SK-MEL-5 (cell line): ENCODE data around the gene HAL. TPM values are rescaled to one million over a fixed set of nuclear protein-coding genes. Genes with fewer than 3 reads are reported as not detected.

ENCODE experiments used
- DNase-seq: peaks from one replicate; pipeline ENCODE4 v3.0.0-alpha.2; 2016; ENCODE audit warnings: low read depth, low spot score
- in situ Hi-C: cut with HindIII; loops from 2 replicates; pipeline ENCODE4 v1.10.0; 2016; ENCODE audit warnings: low sequenced_read_pairs, high pct_unique_total_duplicates, low pct_unique_long_range_greater_than_20kb
- total RNA-seq: library from RNA; depleted of rRNA; stranded (reverse); fragments of >200 nt; shearing (Covaris generic); gene quantifications from 2 replicates; pipeline ENCODE4 v1.2.3, GENCODE V29; 2014

Gene HAL
- total RNA-seq, 1 experiment from 2014 or later: not detected

- in situ Hi-C loops: no loop called here
- DNase-seq: no peak
These were observed 29.4 kb upstream of the HAL start for GRCh38 chr12:96025518-96025917.

GRCh38 chr12:96020314-96021003 is 24.3 kb upstream of the HAL start:
- in situ Hi-C loops: no loop called here

DNA sequence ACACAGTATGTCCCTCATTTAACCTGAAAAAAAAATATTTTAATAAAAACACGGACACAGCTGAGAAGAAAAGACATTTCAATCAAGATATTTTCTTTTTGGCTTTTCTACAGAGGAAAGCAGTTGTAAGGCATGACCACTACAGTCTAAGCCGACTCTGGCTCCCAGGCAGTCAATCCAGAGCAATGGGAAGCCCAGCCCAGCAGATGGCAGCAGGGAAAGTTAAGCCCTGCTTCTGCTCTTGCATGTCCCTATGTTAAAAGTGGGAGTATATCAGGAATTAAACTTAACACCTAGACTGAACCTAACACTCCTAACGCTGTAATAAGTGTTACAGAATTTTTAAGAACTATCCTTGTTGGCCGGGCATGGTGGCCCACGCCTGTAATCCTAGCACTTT is 19.5 kb upstream of the HAL start:
- in situ Hi-C loops: no loop called here

More at GRCh38 chr12:96020314-96021003, 24.3 kb upstream of the HAL start:
- no peak for DNase-seq

GRCh38 chr12:96014943-96015599 is 18.9 kb upstream of the HAL start:
- in situ Hi-C loops: no loop called here
- DNase-seq: no peak

More for the DNA sequence above, 19.5 kb upstream of the HAL start:
- DNase-seq: peak; percentile 64

GRCh38 chr12:96007729-96008128 is 11.6 kb upstream of the HAL start:
- in situ Hi-C loops: no loop called here
- DNase-seq: no peak

DNA sequence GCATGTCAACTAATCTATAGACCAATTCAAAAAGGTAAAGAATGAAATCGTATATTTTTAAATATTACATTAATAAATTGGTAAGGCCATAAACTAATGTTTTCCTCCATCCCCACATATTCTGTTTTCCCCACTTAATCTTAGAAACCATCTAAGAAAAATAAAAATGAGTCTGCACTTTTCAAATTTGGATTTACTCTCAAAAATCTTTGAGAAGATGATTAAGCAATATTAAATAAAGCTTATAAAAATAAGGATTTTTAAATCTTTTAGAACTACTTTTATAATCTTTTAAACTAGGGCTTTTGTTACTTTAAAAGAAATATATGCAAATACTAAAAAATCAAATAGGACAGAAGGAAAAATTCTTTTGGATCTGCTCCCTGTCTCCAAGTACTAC is 10.6 kb upstream of the HAL start:
- in situ Hi-C loops: no loop called here
- DNase-seq: no peak

- no peak for DNase-seq
- in situ Hi-C loops: no loop called here
These were observed 4.7 kb upstream of the HAL start for GRCh38 chr12:96000858-96001257.

- DNase-seq: no peak
- in situ Hi-C loops: no loop called here
These were observed 3.3 kb upstream of the HAL start for GRCh38 chr12:95999484-95999883.

GRCh38 chr12:95998611-95999286 is 2.6 kb upstream of the HAL start:
- DNase-seq: peak; percentile 76
- in situ Hi-C loops: no loop called here

- in situ Hi-C loops: no loop called here
- no peak for DNase-seq
These were observed 1.9 kb upstream of the HAL start for GRCh38 chr12:95997911-95998510.

- in situ Hi-C loops: no loop called here
- DNase-seq: no peak
These were observed 1.1 kb upstream of the HAL start for GRCh38 chr12:95997276-95997675.

GRCh38 chr12:95995238-95996031 is 709 bp downstream of the HAL start:
- DNase-seq: no peak
- in situ Hi-C loops: no loop called here

- no peak for DNase-seq
- in situ Hi-C loops: no loop called here
These were observed 1.7 kb downstream of the HAL start for GRCh38 chr12:95994476-95994875.

- no peak for DNase-seq
- in situ Hi-C loops: no loop called here
These were observed 2.2 kb downstream of the HAL start for GRCh38 chr12:95993907-95994306.

GRCh38 chr12:95990136-95990535 is 6.0 kb downstream of the HAL start:
- in situ Hi-C loops: no loop called here
- no peak for DNase-seq

- DNase-seq: no peak
- in situ Hi-C loops: no loop called here
These were observed 6.5 kb downstream of the HAL start for GRCh38 chr12:95989504-95990123.

DNA sequence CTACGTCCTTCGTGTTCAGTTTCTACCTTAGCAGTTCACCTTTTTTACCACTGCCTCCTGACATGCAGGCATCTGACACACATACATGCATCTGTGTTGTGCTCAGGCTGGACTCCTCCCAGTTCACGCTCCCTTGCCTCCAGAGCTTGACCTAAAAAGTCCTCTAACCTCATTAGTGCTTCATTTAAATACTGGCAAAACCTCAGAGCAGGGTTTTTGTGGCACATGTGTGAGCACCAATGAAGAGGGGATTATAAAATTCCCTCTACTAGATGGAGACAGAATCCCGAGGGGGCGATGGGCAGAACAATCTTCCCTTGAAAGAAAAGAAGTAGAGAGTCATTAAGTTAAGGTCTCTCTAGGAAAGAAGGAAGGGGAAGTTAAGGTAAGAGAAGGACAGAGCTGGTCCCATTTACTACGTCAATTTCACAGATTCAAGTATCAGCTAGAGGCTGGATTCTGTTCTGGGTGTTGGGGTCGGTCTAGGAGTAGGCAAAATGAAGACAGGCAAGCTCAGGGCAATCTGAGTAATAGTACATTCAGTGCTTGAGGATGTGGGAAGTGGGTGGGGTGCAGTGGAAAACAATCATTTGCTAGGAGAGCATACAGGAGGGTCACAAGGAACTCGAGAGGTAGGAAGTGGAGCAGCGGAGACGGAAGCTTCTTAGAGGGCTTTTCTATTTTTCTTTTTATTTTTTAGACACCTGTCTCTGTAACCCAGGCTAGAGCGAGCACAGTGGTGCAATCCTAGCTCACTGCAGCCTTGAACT is 7.5 kb downstream of the HAL start:
- in situ Hi-C loops: no loop called here
- no peak for DNase-seq
